ENCODE measurements around the gene ERCC8. TPM values are rescaled to one million over a fixed set of nuclear protein-coding genes. Genes with fewer than 3 reads are reported as not detected.

Gene ERCC8
- total and polyA plus RNA-seq, 2 of the 8 experiments (the other 6 are each of a cell fraction or from before 2014, with no cell fraction given) = 17.3 TPM

DNA sequence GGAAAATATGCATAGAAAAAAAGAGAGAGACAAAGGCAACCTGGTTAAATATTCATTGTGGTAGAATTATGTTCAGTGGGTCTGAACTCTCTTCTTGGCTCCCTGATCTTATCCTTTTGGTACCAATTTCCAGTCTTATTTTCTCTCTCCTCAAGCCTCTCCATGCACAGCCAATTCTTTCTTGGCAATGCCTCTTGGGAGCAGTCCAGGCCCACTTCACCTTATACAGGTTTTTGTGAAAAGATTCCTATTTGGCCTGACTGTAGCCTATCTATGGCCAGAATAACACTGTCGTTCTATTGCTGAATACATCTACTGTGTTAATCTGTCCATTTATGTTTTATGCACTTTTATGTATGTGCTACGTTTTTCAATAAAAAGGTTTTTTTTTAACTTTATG is 103.5 kb downstream of the ERCC8 start:
- no peak overlapping the region for H2AFZ ChIP-seq (ENCODE audit: low read length)

More for the DNA sequence above, 103.5 kb downstream of the ERCC8 start:
- no peak overlapping the region for H2AK5ac ChIP-seq (ENCODE audit: low read depth, low read length)
- H3K14ac ChIP-seq (ENCODE audit: insufficient read length) = no peak overlapping the region
- no peak overlapping the region for H3K18ac ChIP-seq (ENCODE audit: extremely low read depth, low read length)
- no peaks in the 10 kb centered on the region for H3K9me3 ChIP-seq (ENCODE audit: insufficient read depth in 2 of 2, low read depth in 1 of 2, low read length in 1 of 2)
- no peak overlapping the region for H2BK12ac ChIP-seq (ENCODE audit: low read depth, low read length)
- peaks cover 0 to 2% of the 10 kb centered on the region in 2 experiments; a peak in 1 of 4 replicates for H3K79me2 ChIP-seq (ENCODE audit: control insufficient read depth in 1 of 2, insufficient read depth in 2 of 2, low read length in 2 of 2)
- no peak overlapping the region for H3K4me3 ChIP-seq (ENCODE audit: extremely low read depth in 1 of 4, insufficient read depth in 2 of 4, low read depth in 3 of 4, low read length in 4 of 4)
- FAIRE-seq (no peak), DNase-seq (ENCODE audit: low read depth in 1 of 2, low spot score in 2 of 2) (no peak)
- no peak overlapping the region for H2BK15ac ChIP-seq (ENCODE audit: low read length)
- H2BK5ac ChIP-seq (ENCODE audit: low read depth, low read length) = no peak overlapping the region
- WGBS, 2 experiments (ENCODE audit: extremely low coverage in 1 of 2, insufficient coverage in 1 of 2, insufficient read length in 1 of 2, insufficient replicate concordance in 2 of 2, low coverage in 1 of 2, low lambda C conversion rate in 2 of 2, missing lambda C conversion rate in 1 of 2) = 77% methylated on average over 2 of the region's 2 CpGs; no CpG with 5 or more reads in 1 of the 2 experiments
- no peak overlapping the region for H4K5ac ChIP-seq (ENCODE audit: insufficient read length, low read depth, low read length)
- no peak overlapping the region for H3K9ac ChIP-seq (replicated peaks in 1 of 4; ENCODE audit: extremely low read depth in 1 of 4, low read depth in 3 of 4, low read length in 3 of 4)
- no peak overlapping the region for H3K23ac ChIP-seq (ENCODE audit: insufficient read length)
- no peak overlapping the region for H3K56ac ChIP-seq (replicated peaks; ENCODE audit: insufficient read length, low read depth, low read length)
- H3K36me3 ChIP-seq (ENCODE audit: control insufficient read depth in 2 of 4, insufficient read depth in 4 of 4, low read length in 3 of 4) = no peaks in the 10 kb centered on the region
- H4K8ac ChIP-seq (ENCODE audit: extremely low read depth, insufficient read depth, low read length) = no peak overlapping the region
- no peak overlapping the region for H3K27ac ChIP-seq (ENCODE audit: low read depth, low read length)
- peaks cover 16% of the 10 kb centered on the region for H3K23me2 ChIP-seq (ENCODE audit: low read depth, low read length)
- no peak overlapping the region for H4K91ac ChIP-seq (replicated peaks; ENCODE audit: insufficient read length, low read length)
- H3K27me3 ChIP-seq (replicated peaks in 1 of 4; ENCODE audit: control insufficient read depth in 3 of 4, extremely low read depth in 1 of 4, insufficient read depth in 3 of 4, low read length in 3 of 4) = peaks cover 0 to 20% (median 15%) of the 10 kb centered on the region in 4 experiments; a peak in 6 of 7 replicates
- H2BK20ac ChIP-seq (ENCODE audit: low read length) = no peak overlapping the region
- ChIA-PET POLR2A (ENCODE audit: partially characterized antibody) (interaction anchor here (0.6 to 1.3 kb wide), 2 partner anchors 48 to 65 kb away, joined by 3 to 4 read pairs; no protein-coding TSS in a partner anchor), CTCF (ENCODE audit: partially characterized antibody) (interaction anchor here (0.6 to 1.2 kb wide), 2 partner anchors 12 to 101 kb away, joined by 3 read pairs; no protein-coding TSS in a partner anchor)
- peaks cover 5% of the 10 kb centered on the region in 2 experiments for H4K20me1 ChIP-seq (replicated peaks in 1 of 2; ENCODE audit: control insufficient read depth in 1 of 2, insufficient read depth in 2 of 2, low read length in 2 of 2)
- peaks cover 2% of the 10 kb centered on the region; the same call in 1 of the 2 replicates for H3K79me1 ChIP-seq (ENCODE audit: low read depth, low read length)
- peaks cover 2 to 11% (median 6%) of the 10 kb centered on the region in 4 experiments; a peak in 4 of 7 replicates for H3K4me1 ChIP-seq (replicated peaks in 1 of 4; ENCODE audit: control insufficient read depth in 3 of 4, insufficient read depth in 4 of 4, low read length in 3 of 4)
- H3K4me2 ChIP-seq (ENCODE audit: insufficient read depth in 1 of 2, low read depth in 2 of 2, low read length in 2 of 2) = no peak overlapping the region
- no peak for TF ChIP-seq ATF2 (IDR thresholded peaks at IDR 0.05; ENCODE audit: low read length)
- no peak for TF ChIP-seq POU5F1 (IDR thresholded peaks at IDR 0.05; ENCODE audit: low read depth, low read length)
- TF ChIP-seq CHD2 (IDR thresholded peaks at IDR 0.05; ENCODE audit: low read length) = no peak
- TF ChIP-seq JUN (IDR thresholded peaks at IDR 0.05; ENCODE audit: low read depth, low read length) = no peak
- TF ChIP-seq KDM1A (IDR thresholded peaks at IDR 0.05; ENCODE audit: borderline replicate concordance, low read length) = no peak
- no peak for TF ChIP-seq RNF2 (IDR thresholded peaks at IDR 0.05; ENCODE audit: borderline replicate concordance, low read depth, low read length, missing control alignments, poor library complexity, severe bottlenecking)
- no peak for TF ChIP-seq HDAC2 (IDR thresholded peaks at IDR 0.05; ENCODE audit: borderline replicate concordance in 1 of 2, low read depth in 2 of 2, low read length in 2 of 2)
- no peak for TF ChIP-seq MAX (IDR thresholded peaks at IDR 0.05)
- no peak overlapping the region for H3K4ac ChIP-seq (replicated peaks; ENCODE audit: insufficient read length, low read depth, low read length)
- no peak overlapping the region for H2BK120ac ChIP-seq (replicated peaks; ENCODE audit: low read depth, low read length)
